GM18867 (cell line): Measurements from ENCODE around the gene SMARCD3.

Experiments
- ATAC-seq: cut with Tn5 transposase; IDR thresholded peaks from one replicate; pipeline ENCODE4 v1.9.1; 2021; ENCODE audit warnings: mild to moderate bottlenecking, moderate library complexity; ENCODE audit not compliant: unreplicated experiment

The SMARCD3 gene

GRCh38 chr7:151248346-151249033 lies at the start of gene SMARCD3:
Gene SMARCD3 (minus strand): TSS chr7:151248694. CDS start chr7:151248562, 132 bp downstream.
- ATAC-seq: no peak

GRCh38 chr7:151296202-151296992 lies 47.9 kb upstream of the SMARCD3 start:
- no peak for ATAC-seq

DNA sequence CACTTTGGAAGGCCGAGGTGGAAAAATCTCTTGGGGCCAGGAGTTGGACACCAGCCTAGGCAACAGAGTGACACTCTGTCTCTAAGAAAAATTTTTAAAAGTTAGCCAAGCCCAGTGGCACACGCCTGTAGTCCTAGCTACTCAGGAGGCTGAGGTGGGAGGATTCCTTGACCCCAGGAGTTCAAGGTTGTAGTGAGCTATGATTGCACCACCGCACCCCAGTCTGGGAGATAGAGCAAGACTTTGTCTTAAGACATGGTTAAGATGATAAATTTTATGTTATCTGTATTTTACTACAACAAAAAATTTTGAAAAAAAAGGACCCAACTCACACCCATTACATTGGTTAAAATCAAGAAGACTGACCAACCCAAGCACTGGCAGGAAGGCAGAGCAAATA lies 44.4 kb upstream of the SMARCD3 start:
- ATAC-seq: no peak

DNA sequence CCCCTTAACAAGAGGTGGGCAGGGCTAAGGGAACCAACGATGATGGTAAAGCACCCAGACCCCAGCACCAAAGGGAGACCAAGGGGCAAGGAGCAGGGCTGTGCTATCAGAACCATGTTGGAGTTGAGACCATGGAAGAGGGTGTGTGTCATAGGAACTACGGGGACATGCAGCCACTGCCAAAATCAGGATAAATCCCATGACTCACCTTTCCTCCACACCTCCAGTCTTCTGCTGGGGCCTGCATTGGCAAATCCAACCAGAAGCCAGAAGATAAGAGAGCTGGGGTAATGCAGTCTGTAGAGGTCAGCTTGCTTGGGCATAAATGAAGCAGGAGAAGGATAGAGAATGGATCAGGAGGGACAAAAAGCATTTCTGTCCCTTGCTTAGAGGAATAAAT lies 42.7 kb upstream of the SMARCD3 start:
- ATAC-seq: no peak

DNA sequence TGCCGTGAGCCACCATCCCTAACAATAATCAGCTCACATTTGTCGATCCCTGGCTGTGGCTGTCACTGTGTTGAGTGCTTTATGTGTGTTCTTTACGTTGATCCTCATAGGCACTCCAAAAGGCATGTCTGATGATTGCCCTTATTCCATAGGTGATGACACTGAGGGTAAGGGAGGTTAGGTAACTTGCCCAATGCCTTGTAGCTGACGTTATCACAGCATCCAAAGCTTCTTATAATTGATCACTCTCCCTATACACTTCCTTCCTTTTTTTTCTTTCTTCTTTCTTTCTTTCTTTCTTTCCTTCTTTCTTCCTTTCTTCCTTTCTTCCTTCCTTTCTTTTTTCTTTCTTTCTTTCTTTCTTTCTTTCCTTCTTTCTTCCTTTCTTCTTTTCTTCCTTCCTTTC lies 41.9 kb upstream of the SMARCD3 start:
- no peak for ATAC-seq

DNA sequence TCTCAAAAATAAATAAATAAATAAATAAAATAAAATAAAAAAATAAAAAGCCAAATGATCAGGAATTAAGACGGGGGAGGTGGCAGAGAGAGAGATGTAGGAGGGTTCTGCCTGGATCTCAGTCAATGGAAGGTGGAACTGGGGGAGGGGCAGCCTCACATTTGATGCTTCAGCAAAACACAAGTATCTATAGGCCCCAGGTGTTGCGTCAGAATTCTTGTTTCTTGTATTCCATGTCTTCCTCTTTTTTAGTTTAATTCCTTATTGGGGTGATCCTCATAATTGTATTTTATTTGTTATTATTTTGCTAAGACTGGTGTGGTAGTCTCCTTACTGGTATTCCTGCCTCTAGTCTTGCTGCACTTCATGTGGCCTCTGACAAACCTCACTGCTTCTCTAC lies 41.4 kb upstream of the SMARCD3 start:
- ATAC-seq: no peak

- ATAC-seq: no peak
Observed at GRCh38 chr7:151286148-151286547, 37.7 kb upstream of the SMARCD3 start.

- ATAC-seq: no peak
Observed at GRCh38 chr7:151283302-151283701, 34.8 kb upstream of the SMARCD3 start.

GRCh38 chr7:151282111-151282510 lies 33.6 kb upstream of the SMARCD3 start:
- no peak for ATAC-seq

DNA sequence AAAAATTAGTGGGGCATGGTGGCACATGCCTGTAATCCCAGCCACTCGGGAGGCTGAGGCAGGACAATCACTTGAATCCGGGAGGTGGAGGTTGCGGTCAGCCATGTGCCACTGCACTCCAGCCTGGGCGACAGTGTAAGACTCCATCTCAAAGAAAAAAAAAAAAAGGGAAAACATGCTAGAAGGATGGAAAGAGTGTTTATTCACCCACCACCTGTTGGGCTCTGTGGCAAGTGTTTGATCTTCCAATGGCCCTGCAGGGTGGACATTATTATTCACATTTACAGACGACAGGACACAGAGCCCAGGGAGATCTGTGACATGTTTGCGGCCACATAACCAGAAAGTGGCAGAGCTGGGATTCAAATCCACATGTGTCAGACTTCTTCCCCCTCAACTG lies 33.2 kb upstream of the SMARCD3 start:
- ATAC-seq: no peak

DNA sequence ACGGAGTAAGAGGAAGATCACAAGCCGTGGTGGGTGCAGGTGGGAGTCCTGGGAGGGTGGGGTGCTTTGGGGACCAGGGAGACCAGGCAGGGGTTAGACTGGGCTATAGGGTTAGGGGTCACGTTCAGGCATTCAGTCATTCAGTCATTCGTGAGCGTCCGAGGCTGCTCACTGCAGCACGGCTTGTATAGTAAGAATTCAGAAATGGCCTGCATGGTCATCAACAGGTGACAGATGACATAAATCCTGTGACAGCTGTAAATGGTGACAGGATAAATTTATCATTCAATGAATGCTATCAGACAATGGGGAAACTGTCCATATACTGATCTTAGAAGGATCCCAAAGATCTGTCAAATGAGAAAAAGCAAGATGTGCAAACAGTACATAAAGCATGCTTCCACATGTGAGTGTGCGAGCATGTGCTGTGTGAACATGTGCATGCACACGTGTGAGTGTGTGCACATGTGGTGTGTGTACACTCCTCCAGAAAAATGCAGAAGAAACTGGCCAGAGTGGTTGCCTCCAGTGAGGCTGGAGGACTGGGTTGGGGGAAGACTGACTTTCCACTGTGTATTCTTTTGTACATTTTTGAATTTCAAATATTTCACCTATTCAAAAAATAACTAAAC lies 32.0 kb upstream of the SMARCD3 start:
- ATAC-seq: no peak

- no peak for ATAC-seq
Observed at GRCh38 chr7:151279868-151280267, 31.4 kb upstream of the SMARCD3 start.

DNA sequence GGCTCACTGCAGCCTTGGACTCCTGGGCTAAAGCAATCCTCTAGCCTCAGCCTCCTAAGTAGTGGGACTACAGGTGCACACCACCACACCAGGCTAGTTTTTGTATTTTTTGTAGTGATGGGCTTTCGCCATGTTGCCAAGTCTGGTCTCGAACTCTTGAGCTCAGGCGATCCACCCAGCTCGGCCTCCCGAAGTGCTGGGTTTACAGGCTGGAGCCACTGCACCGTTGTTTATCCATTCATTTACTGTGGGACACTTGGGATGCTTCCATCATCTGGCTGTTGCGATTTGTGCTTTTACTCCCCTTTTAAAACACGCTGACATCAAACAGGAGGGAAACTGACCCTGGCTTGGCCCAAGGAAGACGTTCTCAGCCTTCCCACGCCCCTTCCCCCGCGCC lies 30.5 kb upstream of the SMARCD3 start:
- no peak for ATAC-seq

DNA sequence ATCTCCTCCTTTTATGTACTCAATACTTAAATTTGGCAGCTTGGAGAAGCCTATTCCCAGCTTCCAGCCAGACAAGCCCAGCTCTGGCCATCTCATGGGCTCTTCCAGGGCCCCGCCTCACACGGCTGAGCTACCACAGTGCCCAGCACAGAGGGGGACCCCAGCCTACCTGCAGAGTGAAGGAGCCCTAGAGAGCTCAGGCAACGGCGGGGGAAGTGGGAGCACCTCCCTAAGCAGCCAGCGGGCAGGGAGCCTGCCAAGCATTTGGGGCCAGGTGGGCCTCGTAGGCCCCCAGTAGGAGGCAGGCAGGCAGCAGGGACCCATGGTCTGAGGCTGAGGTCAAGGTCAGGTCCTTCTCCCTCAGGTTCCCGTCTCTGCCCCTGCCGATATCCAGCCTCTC lies 29.1 kb upstream of the SMARCD3 start:
- no peak for ATAC-seq

DNA sequence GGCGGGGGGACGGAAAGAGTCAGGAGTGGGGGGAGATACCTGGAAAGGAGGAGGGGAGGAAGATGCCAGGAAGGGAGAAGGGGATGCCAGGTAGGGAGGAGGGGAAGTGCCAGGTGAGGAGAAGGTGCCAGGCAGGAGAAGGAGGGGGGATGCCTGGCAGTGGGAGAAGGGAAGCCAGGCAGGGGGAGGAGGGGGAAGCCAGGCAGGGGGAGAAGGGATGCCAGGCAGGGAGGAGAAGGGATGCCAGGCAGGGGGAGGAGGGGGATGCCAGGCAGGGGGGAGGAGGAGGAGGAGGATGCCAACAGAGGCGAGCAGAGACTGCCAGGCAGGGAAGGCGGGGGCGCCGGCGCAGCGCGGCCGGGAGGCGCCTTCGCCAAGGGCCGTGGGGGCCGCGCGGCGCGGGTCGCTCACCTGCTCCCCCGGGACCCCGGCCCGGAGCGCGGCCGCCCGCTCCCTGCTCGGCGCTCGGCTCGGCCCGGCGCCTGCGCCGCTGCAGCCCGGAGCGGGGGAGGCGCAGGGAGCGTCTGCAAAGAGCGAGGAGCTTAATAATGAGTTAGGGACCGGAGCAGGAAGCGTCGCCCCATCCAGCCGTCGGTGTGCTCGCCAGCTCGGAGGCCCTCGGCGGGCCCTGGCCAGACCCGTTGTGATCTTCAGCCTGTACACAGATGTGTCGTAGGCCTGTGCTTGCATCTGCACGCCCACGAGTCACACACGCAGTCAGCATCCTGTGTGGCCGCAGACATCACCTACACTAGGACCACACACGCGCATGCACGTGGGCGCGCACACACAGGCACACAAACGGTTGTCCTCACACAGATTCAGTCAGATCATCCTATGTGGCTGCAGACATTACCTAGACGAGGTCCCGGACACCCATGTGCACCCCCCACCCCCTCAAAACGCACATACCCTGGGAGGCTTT lies 28.4 kb upstream of the SMARCD3 start:
- ATAC-seq: peak; percentile 75

DNA sequence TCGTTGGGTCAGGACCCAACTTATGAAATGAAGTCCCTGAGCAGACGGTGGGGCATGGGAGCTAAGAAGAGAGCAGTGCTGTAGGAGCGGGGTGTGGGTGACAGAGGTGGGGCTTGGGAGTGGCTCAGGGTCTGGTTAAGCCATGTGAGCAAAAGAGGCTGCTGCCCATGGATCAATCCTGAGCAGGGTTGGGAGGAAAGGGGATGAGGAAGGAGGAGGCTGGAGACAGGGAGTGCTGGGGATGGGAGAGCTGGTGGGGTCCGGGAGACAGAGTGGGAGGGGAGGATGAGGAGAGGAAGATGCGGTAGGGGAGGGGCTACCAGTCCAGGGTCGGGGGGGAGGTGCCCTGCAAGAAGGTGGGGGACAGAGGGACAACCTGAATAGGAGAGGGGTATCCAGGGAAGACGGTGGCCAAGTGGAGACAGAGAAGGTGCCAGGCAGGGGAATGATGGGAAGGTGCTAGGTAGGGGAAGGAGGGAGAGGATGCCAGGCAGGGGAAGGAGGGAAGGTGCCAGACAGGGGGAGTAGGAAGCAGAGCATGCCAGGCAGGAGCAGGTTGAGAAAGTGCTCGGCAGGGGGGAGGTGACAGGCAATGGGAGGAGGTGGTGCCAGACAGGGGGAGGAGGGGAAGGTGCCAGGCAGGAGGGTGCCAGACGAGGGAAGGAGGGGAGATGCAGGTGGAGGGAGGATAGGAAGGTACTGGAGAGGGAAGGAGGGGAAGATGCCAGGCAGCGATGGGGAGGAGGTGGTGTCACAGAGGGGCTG lies 27.5 kb upstream of the SMARCD3 start:
- ATAC-seq: no peak

GRCh38 chr7:151274936-151275812 lies 26.7 kb upstream of the SMARCD3 start:
- no peak for ATAC-seq

DNA sequence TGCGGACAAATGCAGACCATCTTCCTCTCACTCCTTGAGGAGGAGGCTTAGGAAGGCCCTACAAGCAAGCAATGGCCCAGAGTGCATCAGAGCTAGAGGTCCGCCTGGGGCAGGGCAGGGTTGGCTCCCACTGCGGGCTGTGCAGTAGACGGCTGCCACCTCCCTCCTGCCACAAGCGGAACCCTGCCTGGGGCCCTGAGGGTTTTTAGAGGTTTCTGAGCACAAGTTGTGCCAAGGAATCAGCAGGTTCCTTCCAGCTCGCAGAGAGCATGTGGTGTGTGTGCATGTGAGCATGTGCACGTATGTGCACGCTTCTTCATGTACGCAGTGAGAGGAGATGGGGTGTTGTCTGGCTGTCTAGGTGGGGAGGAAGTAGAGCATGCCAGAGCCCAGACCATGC lies 25.9 kb upstream of the SMARCD3 start:
- ATAC-seq: no peak
